HG02763 (cell line): ENCODE measurements around the gene ACTN4.

Source experiments
- ATAC-seq: cut with Tn5 transposase; IDR thresholded peaks from one replicate; pipeline ENCODE4 v1.9.1; 2021; ENCODE audit warnings: mild to moderate bottlenecking, moderate library complexity; ENCODE audit not compliant: unreplicated experiment

ACTN4 gene

DNA sequence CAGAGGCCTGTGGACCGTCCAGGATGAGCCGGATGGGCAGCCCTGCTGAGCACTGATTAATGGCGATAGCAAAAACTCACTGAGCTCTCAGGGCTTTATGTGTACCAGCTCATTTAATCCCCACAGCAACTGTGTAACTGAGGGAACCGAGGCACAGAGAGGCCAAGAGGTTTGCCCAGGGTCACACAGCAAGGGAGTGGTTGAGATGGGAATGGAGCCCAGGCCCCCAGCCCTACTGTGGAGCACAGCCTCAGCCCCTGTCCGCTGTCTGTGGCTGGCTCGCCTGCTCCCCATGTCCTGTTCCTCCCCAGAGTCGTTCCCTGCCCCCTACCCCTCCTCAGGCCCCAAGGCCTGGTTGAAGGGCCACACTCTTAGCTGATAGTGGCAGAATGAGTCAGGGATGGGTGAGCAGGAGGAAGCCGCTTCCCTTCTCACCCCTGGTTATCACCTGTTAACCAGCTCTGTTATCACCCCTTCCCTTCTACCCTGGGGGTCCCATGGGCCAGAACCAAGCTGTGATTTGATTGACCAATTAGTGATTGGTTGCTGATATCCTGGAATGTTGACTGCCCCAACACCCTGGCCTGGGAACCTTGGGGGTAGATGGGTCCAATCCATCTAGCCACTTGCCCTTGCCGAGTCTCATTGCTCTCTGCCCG lies 75.6 kb downstream of the ACTN4 start:
- no peak for ATAC-seq

DNA sequence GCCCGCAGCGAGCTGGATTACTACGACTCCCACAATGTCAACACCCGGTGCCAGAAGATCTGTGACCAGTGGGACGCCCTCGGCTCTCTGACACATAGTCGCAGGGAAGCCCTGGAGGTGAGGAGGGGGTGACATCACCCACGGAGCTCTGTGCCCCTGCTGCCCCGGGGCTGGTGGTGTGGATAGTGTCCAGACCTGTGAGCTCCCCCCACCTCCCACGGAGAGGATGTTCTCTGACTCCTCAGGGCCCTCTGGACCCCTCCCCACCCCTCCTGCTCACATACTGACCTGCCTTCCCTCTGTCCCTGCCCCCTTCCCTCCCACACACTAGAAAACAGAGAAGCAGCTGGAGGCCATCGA lies 76.1 kb downstream of the ACTN4 start:
- no peak for ATAC-seq

DNA sequence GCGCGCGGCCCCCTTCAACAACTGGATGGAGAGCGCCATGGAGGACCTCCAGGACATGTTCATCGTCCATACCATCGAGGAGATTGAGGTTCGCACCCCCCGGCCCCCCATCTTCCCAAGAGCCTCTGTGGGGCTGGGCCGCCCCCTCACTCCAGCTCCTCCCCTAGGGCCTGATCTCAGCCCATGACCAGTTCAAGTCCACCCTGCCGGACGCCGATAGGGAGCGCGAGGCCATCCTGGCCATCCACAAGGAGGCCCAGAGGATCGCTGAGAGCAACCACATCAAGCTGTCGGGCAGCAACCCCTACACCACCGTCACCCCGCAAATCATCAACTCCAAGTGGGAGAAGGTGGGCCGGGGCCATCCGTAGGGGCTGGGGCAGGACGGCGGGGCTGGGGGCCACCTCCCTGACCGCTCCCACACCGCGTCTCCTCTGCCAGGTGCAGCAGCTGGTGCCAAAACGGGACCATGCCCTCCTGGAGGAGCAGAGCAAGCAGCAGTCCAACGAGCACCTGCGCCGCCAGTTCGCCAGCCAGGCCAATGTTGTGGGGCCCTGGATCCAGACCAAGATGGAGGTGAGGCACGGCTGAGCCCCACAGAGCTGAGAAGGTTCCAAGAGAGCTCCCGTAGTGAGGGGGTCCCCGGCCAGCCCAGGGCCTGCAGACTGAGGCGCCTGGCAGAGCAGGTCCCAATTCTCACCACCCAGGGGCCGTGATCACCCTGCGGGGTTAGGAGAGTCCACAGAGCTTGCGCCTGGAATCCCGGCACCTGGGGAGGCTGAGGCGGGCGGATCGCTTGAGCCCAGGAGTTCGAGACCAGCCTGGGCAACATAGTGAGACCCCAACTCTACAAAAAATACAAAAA lies 76.8 kb downstream of the ACTN4 start:
- ATAC-seq: no peak

DNA sequence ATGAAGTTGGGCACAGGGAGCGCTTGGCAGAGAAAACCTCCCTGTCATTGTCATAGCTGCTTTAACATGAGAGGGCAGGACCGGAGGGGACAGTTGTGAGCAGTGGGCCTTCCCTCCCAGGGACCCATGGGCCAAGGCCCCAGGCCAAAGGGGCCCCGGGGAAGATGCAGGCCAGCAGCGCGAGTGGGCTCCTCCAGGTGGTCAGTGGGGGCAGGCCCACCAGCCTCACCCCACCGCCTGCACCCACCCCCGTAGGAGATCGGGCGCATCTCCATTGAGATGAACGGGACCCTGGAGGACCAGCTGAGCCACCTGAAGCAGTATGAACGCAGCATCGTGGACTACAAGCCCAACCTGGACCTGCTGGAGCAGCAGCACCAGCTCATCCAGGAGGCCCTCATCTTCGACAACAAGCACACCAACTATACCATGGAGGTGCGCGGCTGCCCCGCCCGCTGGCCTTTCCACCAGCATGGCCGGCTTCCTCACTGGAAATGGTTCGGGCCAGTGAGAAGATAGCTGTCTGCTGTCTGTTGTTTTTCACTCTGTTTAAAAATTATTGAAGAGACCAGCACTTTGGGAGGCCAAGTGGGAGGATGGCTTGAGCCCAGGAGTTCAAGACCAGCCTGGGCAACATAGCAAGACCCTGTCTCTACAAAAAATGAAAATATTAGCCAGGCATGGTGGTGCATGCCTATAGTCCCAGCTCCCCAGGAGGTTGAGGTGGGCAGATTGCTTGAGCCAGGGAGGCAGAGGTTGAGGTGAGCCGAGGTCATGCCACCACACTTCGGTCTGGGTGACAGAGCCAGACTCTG lies 78.2 kb downstream of the ACTN4 start:
- ATAC-seq: no peak

DNA sequence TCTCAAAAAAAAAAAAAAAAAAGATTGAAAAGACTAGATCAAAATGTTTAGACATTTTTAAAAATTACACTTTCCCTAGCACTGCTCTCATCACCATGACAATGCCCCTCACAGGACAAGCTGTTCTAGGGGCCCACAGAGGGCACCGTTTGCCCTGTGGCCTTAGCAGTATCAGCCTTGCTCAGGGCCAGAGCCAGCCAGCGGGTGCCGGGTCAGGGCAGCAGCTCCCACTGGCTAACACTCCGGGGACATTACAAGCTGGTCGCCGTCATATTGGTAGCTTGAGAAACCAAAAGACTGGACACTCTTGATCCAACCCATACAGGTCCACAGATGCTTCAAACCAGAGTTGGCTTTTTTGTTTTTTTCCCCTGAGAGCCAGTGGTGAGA lies 78.8 kb downstream of the ACTN4 start:
- ATAC-seq: no peak

DNA sequence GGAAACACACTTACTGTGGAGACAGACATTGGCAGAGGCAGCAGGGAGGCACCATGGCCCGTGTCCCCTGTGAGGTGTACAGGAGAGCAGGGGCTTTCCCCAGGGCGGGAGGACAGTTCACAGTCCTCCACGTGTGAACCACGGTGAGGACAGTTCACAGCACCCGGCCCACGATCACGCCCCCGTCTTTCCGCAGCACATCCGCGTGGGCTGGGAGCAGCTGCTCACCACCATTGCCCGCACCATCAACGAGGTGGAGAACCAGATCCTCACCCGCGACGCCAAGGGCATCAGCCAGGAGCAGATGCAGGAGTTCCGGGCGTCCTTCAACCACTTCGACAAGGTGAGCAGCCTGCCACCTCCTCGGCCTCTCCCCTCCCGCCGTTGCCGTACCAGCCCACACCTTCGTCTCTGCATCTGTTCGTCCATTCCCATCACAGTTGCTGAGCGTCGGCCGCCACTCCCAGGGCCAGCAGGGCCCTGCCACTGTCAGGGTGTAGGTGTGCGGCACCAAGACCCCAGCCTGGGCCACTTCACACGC lies 79.4 kb downstream of the ACTN4 start:
- no peak for ATAC-seq

DNA sequence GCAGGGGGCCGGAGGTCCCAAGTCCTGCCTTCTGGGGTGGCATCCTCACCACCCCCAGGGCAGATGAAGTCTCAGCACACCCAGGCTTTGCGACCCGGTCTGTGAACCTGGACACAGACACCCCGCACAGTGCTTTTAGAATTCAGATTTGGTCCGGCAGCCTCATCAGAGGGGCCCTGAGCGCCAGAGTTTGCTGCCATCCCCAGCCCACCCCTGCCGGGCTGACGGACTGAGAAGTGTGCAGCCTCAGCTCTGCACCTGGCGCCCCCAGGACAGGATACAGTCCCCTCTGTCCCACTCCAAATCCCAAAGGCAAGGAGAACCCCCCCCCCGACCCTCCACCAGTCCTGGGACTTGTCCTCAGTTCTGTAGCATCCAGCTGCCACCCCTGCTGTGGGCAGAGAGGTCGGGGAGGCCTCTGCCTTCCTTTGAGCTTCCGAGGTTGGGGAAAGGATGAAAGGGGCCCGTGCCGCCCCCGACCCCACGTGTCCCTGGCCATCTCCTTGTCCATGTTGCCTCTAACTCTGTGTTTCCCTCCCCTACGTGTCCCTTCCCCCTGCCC lies 79.9 kb downstream of the ACTN4 start:
- no peak for ATAC-seq

DNA sequence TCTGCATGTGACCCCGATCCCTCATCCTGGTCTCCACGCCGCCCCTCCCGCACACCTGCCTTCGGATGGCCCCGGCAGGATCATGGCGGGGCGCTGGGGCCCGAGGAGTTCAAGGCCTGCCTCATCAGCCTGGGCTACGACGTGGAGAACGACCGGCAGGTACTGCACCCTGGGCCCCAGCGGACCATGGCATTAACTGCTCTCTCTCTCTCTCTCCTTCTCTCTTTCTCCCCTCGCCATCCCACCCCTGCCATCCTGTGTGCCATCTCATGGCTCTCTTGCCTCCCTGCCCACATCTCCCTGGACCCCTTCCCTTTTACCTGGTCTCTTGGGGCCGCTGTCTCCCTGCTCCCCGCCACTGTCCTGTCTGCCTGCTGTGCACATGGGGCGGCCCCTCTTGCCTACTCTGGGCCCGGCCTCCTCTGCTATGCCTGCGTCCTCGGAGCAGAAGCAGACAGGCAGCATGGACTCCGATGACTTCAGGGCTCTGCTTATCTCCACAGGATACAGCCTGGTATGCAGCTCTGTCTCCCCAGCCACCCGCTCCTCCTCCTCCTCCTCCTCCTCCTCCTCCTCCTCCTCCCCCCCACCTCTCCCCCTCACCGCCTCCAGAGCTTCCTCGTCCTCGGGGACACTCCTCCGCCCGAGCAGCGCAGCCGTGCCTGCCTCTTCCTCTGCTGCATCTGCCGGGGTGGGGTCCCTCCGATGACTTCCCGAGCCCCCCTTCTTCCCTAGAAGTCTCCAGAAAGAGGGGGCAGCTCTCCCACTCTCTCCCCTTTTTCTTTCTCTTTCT lies 80.6 kb downstream of the ACTN4 start:
- no peak for ATAC-seq

DNA sequence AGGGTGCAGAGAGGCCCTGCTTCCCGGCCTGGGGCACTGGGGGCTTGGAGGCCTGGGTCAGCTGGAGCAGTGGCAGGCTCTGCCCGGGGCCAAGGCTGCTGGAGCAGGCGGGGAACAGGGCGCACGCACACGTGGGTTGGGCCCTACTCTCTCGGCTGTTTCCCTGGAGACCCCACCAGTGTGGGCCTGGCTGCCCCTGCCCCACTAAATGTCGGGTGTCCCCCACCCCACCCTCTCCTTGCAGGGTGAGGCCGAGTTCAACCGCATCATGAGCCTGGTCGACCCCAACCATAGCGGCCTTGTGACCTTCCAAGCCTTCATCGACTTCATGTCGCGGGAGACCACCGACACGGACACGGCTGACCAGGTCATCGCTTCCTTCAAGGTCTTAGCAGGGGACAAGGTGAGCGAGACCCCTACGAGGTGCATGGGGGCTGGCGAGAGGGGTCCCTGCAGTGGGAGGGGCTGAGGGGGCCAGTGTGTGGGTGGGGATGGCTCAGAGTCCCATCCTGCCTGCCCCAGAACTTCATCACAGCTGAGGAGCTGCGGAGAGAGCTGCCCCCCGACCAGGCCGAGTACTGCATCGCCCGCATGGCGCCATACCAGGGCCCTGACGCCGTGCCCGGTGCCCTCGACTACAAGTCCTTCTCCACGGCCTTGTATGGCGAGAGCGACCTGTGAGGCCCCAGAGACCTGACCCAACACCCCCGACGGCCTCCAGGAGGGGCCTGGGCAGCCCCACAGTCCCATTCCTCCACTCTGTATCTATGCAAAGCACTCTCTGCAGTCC lies 81.5 kb downstream of the ACTN4 start:
- ATAC-seq: no peak

DNA sequence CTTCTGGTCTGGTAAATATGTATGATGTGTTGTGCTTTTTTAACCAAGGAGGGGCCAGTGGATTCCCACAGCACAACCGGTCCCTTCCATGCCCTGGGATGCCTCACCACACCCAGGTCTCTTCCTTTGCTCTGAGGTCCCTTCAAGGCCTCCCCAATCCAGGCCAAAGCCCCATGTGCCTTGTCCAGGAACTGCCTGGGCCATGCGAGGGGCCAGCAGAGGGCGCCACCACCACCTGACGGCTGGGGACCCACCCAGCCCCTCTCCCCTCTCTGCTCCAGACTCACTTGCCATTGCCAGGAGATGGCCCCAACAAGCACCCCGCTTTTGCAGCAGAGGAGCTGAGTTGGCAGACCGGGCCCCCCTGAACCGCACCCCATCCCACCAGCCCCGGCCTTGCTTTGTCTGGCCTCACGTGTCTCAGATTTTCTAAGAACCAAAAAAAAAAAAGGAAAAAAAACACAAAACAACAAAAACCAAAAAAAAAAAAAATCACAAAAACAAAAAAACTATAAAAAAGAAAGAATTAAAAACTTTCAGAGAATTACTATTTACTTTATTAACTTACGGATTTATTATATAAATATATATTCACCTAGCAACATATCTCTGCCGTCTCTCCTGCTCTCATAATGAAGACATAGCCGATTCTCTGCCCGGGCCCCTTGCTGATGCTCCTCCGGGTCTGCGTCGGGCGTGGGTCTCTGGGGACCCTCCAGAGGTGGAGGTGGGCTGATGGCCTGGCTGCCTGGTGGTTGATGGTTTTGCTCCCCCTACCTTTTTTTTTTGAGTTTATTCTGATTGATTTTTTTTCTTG lies 82.4 kb downstream of the ACTN4 start:
- no peak for ATAC-seq

DNA sequence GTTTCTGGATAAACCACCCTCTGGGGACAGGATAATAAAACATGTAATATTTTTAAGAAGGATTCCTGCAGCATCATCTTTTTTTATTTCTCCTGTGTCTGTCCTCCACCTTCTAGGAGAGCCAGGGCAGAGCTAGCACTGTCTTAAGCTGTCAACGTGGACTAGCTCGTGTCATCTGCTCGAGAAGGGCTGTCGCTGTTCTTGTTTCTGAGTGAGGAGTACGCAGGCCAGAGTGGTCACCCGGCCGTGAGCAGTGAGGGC lies 83.0 kb downstream of the ACTN4 start:
- ATAC-seq: no peak

DNA sequence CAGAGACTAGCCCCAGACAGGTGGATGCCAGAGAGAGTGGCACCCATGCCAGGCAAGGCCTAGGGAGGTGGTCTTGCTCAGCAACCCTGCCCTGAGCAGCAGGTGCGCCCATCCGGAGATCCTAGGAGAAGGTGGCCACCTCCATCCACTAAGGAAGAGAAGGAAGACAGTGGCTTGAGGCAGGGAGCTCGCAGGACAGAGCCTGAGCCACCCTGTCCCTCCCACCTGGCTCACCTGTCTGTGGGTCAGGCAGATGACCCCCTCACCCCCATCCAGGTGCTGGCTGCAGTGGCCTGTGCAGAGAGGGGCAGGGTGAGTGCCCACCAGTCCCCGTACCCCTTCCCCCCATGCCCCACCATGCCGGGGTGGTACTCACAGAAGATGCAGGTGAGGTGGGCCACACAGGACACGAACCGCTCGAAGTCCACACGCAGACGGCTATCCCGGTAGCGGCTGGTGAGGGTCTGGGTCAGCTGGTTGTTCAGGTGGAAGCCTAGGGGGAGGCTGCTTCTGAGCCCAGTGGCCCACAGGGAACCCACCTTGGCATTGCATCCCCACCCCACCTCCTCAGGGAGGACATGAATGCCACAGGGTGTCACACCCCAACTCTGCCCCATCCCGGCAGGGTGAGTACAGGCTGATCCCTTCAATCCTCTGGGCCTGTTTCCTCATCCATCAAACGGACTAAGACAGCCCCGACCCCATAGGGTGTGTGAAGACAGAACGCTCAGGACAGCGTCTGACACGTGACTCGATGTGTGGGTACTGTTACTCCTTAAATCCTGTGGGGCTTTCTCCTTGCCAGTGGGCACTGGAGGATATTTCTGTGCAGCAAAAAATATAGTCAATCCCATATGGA lies 83.5 kb downstream of the ACTN4 start:
- ATAC-seq: no peak

DNA sequence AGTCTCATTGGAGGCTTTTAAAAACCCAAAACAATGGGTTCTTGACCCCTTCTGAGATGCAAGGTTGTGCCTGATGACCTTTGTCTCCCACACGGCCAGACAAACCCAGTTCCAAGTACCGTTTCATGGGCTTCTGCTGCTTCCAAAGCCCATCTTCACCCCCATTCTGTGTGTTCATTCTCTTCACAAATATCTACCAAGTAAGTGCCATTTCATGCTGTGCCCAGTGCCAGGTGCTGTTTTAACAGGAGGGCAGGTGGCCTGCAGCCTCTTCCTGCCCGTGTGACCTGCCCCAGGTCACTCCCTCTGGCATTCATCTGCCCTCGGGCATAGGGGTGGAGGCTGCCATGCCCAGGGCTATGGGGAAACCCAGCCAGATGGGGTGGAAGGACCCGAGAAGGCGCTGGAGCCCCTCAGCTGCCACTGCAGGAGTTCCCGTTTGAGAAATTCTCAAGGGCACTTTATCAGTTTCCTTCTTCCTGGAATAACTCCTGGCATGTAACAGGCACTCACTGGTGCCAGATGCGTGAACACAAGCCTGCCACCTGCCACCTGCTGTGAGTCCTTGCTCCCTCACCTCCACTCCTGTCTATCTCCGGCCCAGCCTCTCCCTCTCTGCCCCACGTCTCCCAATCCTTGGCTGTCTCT lies 84.3 kb downstream of the ACTN4 start:
- ATAC-seq: no peak

DNA sequence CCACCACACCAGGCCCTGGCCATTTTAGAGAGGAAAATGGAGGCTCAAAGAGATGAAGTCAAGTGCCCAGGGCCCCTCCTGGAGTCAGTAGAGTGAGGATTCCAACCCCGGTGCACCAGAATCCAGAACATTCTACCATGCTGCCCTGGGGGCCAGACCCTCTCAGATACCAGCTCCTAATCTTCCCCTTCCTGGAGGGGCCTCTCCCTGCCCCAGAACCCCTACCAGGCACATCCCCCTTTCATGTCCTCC lies 85.7 kb downstream of the ACTN4 start:
- ATAC-seq: no peak

DNA sequence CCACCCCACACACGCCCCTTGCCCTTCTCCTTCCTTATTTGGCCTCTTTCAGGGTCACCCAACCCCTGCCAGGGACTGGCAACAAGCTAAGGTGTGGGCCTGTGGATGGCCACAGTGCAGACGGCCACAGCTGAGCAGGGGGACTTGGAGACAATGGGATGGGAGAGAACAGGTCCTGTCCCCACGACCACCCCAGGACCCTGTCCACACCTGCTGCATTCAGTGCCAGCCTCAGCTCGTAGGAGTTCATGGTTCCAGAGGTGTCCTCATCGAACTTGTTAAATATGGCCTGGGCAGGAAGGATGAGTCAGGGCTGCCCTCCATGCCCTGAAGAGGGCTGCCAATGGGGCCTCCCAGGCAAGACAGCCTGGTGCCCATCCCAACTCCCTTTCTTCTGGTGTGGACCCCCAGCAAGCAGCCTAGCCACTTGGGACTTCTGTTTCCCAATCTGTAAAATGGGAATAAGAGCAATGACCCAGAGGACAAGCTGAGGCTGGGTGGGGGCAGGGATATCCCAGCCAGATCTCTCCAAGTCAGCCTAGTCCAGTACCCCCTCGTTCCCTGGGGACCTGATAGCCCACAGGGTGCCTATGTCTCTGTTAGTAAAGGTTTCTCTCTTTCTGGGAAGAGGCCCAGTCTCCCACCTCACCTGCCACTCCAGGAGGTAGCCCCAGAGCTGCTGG lies 86.2 kb downstream of the ACTN4 start:
- ATAC-seq: no peak

DNA sequence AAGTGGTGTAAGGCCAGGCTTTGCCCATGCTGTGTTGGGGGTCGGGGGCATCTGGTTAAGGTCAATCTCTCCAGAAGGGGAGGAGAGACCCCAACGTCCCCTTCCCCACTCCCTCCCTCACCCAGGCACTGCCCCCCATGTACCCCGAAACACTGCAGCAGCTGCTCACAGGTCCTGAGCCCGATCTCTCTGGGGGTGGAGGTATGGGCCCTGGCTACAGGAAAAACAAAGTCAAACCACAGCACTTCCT lies 86.7 kb downstream of the ACTN4 start:
- no peak for ATAC-seq

DNA sequence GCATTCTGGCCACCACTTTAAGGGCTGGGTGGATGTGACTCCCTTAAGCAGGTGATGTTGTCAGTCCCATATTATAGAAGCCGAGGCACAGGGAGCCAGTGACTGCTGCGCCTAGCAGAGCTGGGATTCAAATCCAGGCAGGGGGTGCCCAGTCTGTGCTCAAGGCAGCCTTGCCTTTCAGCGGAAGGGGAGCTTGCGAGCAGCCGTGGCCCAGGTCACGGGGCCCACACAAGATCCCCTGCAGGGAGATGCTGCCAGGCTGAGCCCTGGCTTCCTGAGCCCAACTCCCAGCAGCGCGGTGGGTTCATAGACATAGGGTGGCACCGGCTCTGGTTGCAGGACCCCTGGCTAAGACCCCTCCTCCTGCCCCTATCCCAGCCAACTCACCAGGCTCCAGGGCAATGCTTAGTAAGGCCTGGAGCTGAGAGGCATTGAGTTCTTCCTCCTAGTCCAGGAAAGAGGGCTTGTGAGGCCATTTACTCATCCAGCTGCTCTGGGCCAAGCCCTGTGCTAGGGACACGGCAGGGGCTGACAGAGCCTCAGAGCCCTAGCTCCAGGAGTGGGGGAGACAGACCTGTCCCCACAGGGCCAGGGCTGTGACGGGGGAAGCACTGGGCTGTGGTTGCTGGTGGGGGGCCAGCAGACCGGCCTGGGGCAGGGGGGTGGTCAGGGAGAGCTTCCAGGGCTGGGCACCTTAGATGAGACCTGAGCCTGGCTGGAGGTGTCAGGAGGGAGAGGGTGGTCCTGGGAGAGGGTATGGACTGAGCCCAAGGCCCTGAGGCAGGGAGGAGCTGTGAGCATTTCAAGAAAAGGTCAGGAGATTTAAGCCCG lies 87.2 kb downstream of the ACTN4 start:
- ATAC-seq: no peak
